IPS-NIHi7 (cell line): ENCODE results near the gene NANOS1.

ENCODE experiments used
- DNase-seq: peaks from one replicate; pipeline ENCODE4 v3.0.0; 2012; ENCODE audit warnings: mixed read lengths; ENCODE audit errors: extremely low spot score

Gene NANOS1

GRCh38 chr10:119029613-119030420, at the start of gene NANOS1:
Gene NANOS1 (plus strand): TSS chr10:119029714. CDS start chr10:119029802, 88 bp downstream.
- peak; percentile 34 for DNase-seq

GRCh38 chr10:118980135-118980865, 49.2 kb upstream of the NANOS1 start:
- DNase-seq: no peak

- DNase-seq: no peak
These were observed 48.6 kb upstream of the NANOS1 start for GRCh38 chr10:118980870-118981269.

- no peak for DNase-seq
These were observed 47.6 kb upstream of the NANOS1 start for GRCh38 chr10:118981946-118982345.

GRCh38 chr10:118982366-118982765, 47.1 kb upstream of the NANOS1 start:
- no peak for DNase-seq

GRCh38 chr10:118983263-118983662, 46.3 kb upstream of the NANOS1 start:
- DNase-seq: no peak

- no peak for DNase-seq
These were observed 43.9 kb upstream of the NANOS1 start for GRCh38 chr10:118985576-118985975.

- no peak for DNase-seq
These were observed 42.4 kb upstream of the NANOS1 start for GRCh38 chr10:118986815-118987790.

- no peak for DNase-seq
These were observed 39.2 kb upstream of the NANOS1 start for GRCh38 chr10:118990326-118990725.

GRCh38 chr10:118992496-118992895, 37.0 kb upstream of the NANOS1 start:
- no peak for DNase-seq

GRCh38 chr10:118993214-118993613, 36.3 kb upstream of the NANOS1 start:
- DNase-seq: no peak

- DNase-seq: no peak
These were observed 35.2 kb upstream of the NANOS1 start for GRCh38 chr10:118994321-118994720.

- no peak for DNase-seq
These were observed 33.8 kb upstream of the NANOS1 start for GRCh38 chr10:118995739-118996138.

- no peak for DNase-seq
These were observed 32.1 kb upstream of the NANOS1 start for GRCh38 chr10:118997379-118997778.

GRCh38 chr10:118998183-118998582, 31.3 kb upstream of the NANOS1 start:
- no peak for DNase-seq

- DNase-seq: no peak
These were observed 27.6 kb upstream of the NANOS1 start for GRCh38 chr10:119001717-119002500.

GRCh38 chr10:119003572-119004289, 25.8 kb upstream of the NANOS1 start:
- no peak for DNase-seq

- DNase-seq: no peak
These were observed 24.0 kb upstream of the NANOS1 start for GRCh38 chr10:119005362-119006043.

GRCh38 chr10:119006451-119007210, 22.9 kb upstream of the NANOS1 start:
- no peak for DNase-seq
